Hematopoietic multipotent progenitor cell treated with erythropoietin and hydrocortisone succinate and interleukin-3 and kit ligand, for 6 days (in vitro differentiated cells): ENCODE results near the gene CARS1.
"Not testable (repeated sequence)": the region's sequence is repeated elsewhere in the genome, so short reads cannot be mapped to it uniquely, and the experiment has no call there.

Source experiments
- DNase-seq: peaks from one replicate; pipeline ENCODE4 v3.0.0-alpha.2; 2015

Gene CARS1

GRCh38 chr11:3089236-3090061 is 32.2 kb upstream of the CARS1 start:
- no peak for DNase-seq

- DNase-seq = no peak
Measured at GRCh38 chr11:3088806-3089205, 31.6 kb upstream of the CARS1 start.

GRCh38 chr11:3087821-3088800 is 30.9 kb upstream of the CARS1 start:
- DNase-seq = no peak

GRCh38 chr11:3087373-3087772 is 30.1 kb upstream of the CARS1 start:
- no peak for DNase-seq

DNA sequence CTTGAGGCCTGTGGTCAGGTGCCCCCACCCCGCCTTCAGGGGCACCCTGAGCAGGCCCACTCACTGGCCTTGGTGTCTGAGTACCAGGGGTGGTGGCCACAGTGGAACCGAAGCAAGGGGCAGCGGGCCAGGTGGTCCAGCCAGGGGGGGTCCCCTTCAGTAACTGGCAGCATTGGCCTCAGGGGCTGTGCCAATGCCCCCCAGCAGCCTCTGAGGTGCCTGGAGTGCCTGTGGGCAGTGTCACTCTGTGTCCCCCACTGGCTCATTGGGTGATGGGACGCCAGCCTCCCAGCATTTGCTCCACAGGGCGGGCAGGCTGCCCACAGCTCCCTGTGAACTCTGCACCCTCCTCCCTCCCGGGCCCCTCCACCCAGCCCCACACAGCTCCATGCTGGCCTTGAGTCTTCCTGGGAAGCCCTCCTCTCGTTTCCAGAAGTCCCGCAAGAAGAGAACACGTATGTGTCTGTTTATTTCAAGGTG is 29.5 kb upstream of the CARS1 start:
- no peak for DNase-seq

DNA sequence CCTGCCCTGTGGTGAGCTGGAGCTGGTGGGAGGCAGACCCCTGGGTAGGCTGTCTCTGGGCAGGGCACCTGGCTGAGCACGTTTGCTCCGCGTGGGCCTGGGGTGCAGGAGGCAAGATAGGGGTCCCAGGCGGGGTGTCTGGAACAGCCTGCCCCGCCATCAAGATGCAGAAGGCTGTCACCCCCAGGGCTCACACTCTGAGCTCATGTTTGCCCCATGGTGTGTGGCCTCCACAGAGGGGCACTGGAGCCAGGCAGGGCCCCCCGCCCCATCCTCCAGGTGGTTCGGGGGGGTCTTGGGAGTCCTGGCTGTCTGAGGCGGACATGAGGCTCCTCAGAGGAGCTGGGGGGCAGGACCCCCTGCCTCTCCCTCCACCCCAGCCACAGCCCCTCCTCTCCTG is 28.9 kb upstream of the CARS1 start:
- DNase-seq = no peak

GRCh38 chr11:3085052-3085451 is 27.8 kb upstream of the CARS1 start:
- DNase-seq = no peak

DNA sequence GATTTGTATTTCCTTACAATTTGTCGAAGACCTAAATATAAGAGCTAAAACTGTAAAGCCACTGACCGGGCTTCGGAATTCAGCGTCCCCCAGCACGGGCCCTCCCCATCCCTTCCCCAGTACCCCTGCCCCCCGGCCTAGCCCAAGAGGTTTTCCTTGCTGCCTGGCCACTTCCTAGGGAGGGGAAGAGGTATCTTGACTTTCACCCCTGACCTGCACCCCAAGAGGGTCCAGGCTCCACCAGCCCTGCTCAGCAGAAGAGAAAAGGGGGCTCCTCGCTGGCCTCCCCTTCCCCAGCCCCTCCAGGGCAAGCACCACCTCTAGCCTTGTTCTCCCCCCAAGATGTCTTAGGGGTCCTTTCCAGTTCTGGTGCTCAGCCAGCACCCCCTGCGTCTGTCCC is 26.1 kb upstream of the CARS1 start:
- DNase-seq = no peak

- no peak for DNase-seq
Measured at GRCh38 chr11:3081386-3081751, 24.1 kb upstream of the CARS1 start.

DNA sequence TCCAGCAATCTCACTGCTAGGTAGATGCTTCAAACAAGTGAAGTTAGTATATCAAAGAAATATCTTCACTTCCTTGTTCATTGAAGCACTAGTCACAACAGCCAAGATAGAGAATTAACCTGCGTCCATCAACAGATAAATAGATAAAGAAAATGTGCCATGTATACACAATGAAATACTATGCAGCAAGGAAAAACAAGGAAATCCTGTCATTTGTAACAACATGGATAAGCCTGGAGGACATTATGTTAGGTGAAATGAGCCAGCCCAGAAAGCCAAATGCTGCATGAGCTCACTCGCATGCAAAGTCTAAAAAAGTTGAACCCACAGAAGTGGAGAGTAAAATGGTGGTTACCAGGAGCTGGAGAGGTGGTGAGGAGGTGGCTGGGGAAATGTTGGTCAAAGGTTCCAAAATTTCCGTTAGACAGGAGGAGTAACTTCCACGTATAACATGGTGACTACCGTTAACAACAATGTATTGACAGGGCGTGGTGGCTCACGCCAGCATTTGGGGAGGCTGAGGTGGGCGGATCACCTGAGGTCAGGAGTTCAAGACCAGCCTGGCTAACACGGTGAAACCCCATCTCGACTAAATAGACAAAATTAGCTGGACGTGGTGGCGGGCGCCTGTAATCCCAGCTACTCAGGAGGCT is 23.6 kb upstream of the CARS1 start:
- no peak for DNase-seq

DNA sequence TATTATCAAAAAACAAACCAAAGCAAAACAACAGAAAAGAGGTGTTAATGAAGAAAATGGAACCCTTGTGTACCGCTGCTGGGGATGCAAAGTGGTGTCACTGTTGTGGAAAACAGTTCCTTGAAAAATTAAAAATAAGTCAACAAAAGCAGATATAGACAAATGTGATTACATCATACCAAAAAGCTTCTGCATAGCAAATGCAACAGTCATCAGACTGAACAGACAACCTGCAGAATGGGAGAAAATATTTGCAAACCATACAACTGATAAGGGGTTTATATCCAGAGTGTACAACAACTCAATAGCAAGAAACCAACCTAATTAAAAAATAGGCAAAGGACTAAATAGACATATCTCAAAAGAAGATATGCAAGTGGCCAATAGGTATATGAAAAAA is 22.9 kb upstream of the CARS1 start:
- no peak for DNase-seq

DNA sequence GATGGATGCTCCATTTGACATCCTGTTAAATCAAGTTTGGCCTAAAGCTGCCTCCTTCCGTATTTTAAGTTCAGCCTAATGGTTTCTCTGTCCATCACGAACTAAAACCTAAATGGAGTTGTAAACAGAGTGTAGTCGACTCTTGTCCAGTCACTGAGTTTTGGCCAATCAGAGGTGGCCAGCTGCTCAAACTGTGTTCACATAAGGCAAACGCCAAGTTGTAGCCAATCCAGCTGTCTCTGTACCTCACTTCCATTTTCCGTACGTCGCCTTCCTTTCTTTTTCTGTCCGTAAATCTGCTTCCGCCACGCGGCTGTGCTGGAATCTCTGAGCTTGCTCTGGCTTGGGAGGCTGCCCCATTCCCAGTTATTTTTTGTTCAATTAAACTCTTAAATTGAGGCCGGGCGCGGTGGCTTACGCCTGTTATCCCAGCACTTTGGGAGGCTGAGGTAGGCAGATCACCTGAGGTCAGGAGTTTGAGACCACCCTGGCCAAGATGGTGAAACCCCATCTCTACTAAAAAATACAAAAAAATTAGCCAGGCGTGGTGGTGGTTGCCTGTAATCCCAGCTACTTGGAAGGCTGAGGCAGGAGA is 20.7 kb upstream of the CARS1 start:
- DNase-seq = no peak

DNA sequence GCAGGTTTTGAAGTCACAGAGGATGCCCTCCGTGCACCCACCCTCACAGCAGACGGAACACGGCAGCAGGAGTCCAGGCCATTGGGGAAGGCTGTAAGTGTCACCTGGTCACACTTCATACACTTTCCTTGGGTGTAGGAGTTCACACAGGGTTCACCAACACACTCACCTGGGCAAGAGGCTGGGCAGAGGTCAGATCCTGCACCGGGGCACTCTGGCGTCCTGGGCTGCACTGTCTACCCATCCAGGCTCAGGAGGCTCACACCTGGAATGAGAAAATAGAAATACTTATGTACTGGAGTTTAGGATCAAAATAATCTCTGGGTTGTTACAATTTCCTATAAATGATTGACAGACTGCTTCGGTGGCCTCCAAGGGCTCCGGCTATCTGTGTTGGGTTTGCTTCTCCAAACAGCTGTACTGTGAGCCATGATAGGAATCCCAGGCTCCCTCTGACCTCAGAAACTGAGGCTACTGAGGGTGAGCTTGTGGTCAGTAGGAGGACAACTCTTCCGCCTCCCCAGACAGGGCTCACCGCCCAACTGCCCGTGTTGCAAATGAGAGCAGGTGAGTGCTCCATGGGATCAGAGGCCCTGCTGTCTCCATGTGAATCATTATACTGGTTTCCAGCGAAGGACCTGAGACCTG is 20.1 kb upstream of the CARS1 start:
- no peak for DNase-seq

- no peak for DNase-seq
Measured at GRCh38 chr11:3074912-3075589, 17.8 kb upstream of the CARS1 start.

GRCh38 chr11:3073029-3073435 is 15.8 kb upstream of the CARS1 start:
- no peak for DNase-seq

DNA sequence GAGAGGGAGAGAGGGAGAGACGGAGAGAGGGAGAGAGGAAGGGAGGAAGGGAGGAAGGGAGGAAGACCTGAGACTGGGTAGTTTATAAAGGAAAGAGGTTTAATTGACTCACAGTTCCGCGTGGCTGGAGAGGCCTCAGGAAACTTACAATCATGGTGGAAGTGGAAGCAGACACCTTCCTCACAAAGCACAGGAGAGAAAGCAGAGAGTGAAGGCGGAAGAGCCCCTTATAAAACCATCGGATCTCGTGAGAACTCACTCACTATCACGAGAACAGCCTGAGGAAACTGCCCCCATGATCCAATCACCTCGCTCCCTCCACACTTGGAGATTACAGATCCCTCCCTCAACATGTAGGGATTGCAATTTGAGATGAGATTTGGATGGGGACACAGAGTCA is 12.2 kb upstream of the CARS1 start:
- no peak for DNase-seq

DNA sequence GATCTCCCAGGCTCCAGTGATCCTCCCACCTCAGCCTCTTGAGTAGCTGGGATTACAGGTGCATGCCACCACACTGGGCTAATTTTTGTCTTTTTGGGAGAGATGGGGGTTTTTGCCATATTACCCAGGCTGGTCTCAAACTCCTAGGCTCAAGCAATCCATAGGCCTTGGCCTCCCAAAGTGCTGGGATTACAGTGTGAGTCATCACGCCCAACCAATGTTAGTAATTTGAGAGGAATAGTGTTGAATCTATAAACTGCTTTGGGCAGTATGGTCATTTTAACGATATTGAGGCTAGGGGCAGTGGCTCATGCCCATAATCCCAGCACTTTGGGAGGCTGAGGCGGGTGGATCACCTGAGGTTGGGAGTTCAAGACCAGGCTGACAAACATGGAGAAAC is 9.1 kb upstream of the CARS1 start:
- DNase-seq = not testable (repeated sequence)

GRCh38 chr11:3064709-3065108 is 7.5 kb upstream of the CARS1 start:
- not testable (repeated sequence) for DNase-seq

DNA sequence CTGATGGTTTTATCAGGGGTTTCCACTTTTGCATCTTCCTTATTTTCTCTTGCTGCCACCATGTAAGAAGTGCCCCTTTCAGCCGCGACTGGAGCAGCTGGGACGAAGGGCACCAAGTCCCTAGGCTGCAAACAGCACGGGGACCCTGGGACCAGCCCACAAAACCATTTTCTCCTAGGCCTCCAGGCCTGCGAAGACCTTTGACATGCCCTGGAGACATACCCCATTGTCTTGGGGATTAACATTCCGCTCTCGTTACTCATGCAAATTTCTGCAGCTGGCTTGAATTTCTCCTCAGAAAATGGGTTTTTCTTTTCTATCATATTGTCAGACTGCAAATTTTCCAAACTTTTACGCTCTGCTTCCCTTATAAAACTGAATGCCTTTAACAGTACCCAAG is 6.7 kb upstream of the CARS1 start:
- DNase-seq = not testable (repeated sequence)

DNA sequence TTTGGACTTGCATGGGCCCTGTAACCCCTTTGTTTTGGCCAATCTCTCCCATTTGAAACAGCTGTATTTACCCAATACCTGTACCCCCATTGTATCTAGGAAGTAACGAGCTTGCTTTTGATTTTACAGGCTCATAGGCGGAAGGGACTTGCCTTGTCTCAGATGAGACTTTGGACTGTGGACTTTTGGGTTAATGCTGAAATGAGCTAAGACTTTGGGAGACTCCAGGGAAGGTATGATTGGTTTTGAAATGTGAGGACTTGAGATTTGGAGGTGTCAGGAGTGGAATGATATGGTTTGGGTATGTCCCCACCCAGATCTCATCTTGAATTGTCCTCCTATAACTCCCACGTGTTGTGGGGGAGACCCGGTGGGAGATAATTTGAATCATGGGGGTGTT is 6.2 kb upstream of the CARS1 start:
- not testable (repeated sequence) for DNase-seq

GRCh38 chr11:3060436-3061025 is 3.3 kb upstream of the CARS1 start:
- DNase-seq = no peak
